K562 (cell line): ENCODE measurements around the gene PCK2. TPM values are rescaled to one million over a fixed set of nuclear protein-coding genes. Genes with fewer than 3 reads are reported as not detected.
A peak's percentile ranks its signal among the peaks of the same experiment; 100 is the strongest.

Experiments
- ARNT ChIP-seq, 2 experiments: fragments of 450-650 bp; IDR thresholded peaks; 2 replicates each; pipeline ENCODE4 v1.6.1; 2016; ENCODE audit warnings: mild to moderate bottlenecking in 1 of 2
- BHLHE40 ChIP-seq: IDR thresholded peaks from 2 replicates; pipeline ENCODE4 v1.6.1; 2011; ENCODE audit warnings: low read length, improper control_type of control experiment
- CHD2 ChIP-seq: IDR thresholded peaks from 2 replicates; pipeline ENCODE4 v1.6.1; 2011; ENCODE audit warnings: low read depth, low read length
- GTF2F1 ChIP-seq: IDR thresholded peaks from 2 replicates; pipeline ENCODE4 v1.6.1; 2011; ENCODE audit warnings: low read depth, low read length, improper control_type of control experiment
- HIVEP1 ChIP-seq: fragments of 250-450 bp; sonication (Bioruptor Pico); IDR thresholded peaks from 2 replicates; pipeline ENCODE4 v1.4.0; 2020; ENCODE audit warnings: mild to moderate bottlenecking
- KLF13 ChIP-seq: fragments of 450-650 bp; IDR thresholded peaks from 2 replicates; pipeline ENCODE4 v1.6.1; 2016; ENCODE audit warnings: missing genetic modification characterization, low read depth, mild to moderate bottlenecking, missing compliant biosample characterization, moderate library complexity, borderline replicate concordance
- LARP7 ChIP-seq: fragments of 450-650 bp; IDR thresholded peaks from 2 replicates; pipeline ENCODE4 v1.6.1; 2016
- MBD2 ChIP-seq: sonication (generic); IDR thresholded peaks from 2 replicates; pipeline ENCODE4 v1.6.1; 2016; ENCODE audit warnings: low read depth, borderline replicate concordance
- NCOA2 ChIP-seq, 2 experiments: fragments of 450-650 bp; IDR thresholded peaks; 2 replicates each; pipeline ENCODE4 v1.6.1; 2018; ENCODE audit warnings: mild to moderate bottlenecking in 2 of 2, moderate library complexity in 1 of 2; ENCODE audit not compliant: partially characterized antibody in 2 of 2
- NFATC3 ChIP-seq: fragments of 450-650 bp; IDR thresholded peaks from 2 replicates; pipeline ENCODE4 v1.6.1; 2017; ENCODE audit warnings: mild to moderate bottlenecking
- NFE2 ChIP-seq: IDR thresholded peaks from 2 replicates; pipeline ENCODE4 v1.6.1; 2014; ENCODE audit warnings: antibody characterized with exemption, low read depth
- POLR2AphosphoS2 ChIP-seq: IDR thresholded peaks from 2 replicates; pipeline ENCODE4 v1.6.1; 2012; ENCODE audit warnings: low read length, improper control_type of control experiment
- RBBP5 ChIP-seq: fragments of 200-600 bp; sonication (generic); IDR thresholded peaks from 2 replicates; pipeline ENCODE4 v1.6.1; 2012; ENCODE audit warnings: borderline replicate concordance, mild to moderate bottlenecking, low read length, control low read depth, inconsistent platforms; ENCODE audit not compliant: insufficient read depth, poor library complexity, severe bottlenecking
- RBM34 ChIP-seq: fragments of 200-400 bp; formaldehyde crosslinking; IDR thresholded peaks from 2 replicates; pipeline ENCODE4 v1.6.1; 2018; ENCODE audit warnings: low read length, borderline replicate concordance; ENCODE audit not compliant: insufficient read depth
- SAFB ChIP-seq: fragments of 200-400 bp; formaldehyde crosslinking; IDR thresholded peaks from 2 replicates; pipeline ENCODE4 v1.6.1; 2017; ENCODE audit warnings: low read depth, low read length, borderline replicate concordance
- TARDBP ChIP-seq: fragments of 450-650 bp; IDR thresholded peaks from 2 replicates; pipeline ENCODE4 v1.6.1; 2016
- TCF15 ChIP-seq: fragments of 250-450 bp; sonication (Bioruptor Pico); IDR thresholded peaks from 2 replicates; pipeline ENCODE4 v1.8.0; 2022; ENCODE audit warnings: moderate library complexity, mild to moderate bottlenecking, inconsistent platforms
- TCFL5 ChIP-seq: fragments of 250-450 bp; sonication (Bioruptor Pico); conservative IDR thresholded peaks from 2 replicates; pipeline ENCODE4 v1.6.1; 2021; ENCODE audit warnings: mild to moderate bottlenecking, moderate library complexity, matching md5 sums
- TRIM24 ChIP-seq, 2 experiments: fragments of 450-650 bp; IDR thresholded peaks; 2 replicates each; pipeline ENCODE4 v1.6.1; 2016
- VEZF1 ChIP-seq: fragments of 200-800 bp; sonication (Bioruptor generic); IDR thresholded peaks from 2 replicates; pipeline ENCODE4 v1.6.1; 2017; ENCODE audit warnings: missing genetic modification characterization, missing compliant biosample characterization
- ZC3H11A ChIP-seq: IDR thresholded peaks from 2 replicates; pipeline ENCODE4 v1.6.1; 2012; ENCODE audit warnings: low read depth, low read length, improper control_type of control experiment
- ZFP1 ChIP-seq: fragments of 450-650 bp; formaldehyde crosslinking; IDR thresholded peaks from 2 replicates; pipeline ENCODE4 v1.4.0; 2020; ENCODE audit warnings: mild to moderate bottlenecking, mixed read lengths
- ZNF217 ChIP-seq: sonication (generic); formaldehyde crosslinking; IDR thresholded peaks from 2 replicates; pipeline ENCODE4 v1.8.0; 2022; ENCODE audit warnings: mild to moderate bottlenecking, missing genetic modification reagents
- ZNF324 ChIP-seq: fragments of 250-450 bp; sonication (Bioruptor Pico); IDR thresholded peaks from 2 replicates; pipeline ENCODE4 v1.4.0; 2020; ENCODE audit warnings: mild to moderate bottlenecking
- ZNF431 ChIP-seq: sonication (generic); formaldehyde crosslinking; IDR thresholded peaks from 2 replicates; pipeline ENCODE4 v1.8.0; 2022; ENCODE audit warnings: mild to moderate bottlenecking, missing genetic modification reagents
- ZNF561 ChIP-seq: fragments of 450-650 bp; formaldehyde crosslinking; conservative IDR thresholded peaks from 2 replicates; pipeline ENCODE4 v1.4.0; 2020; ENCODE audit warnings: mild to moderate bottlenecking, moderate library complexity
- ZNF77 ChIP-seq: fragments of 250-450 bp; sonication (Bioruptor Pico); IDR thresholded peaks from 2 replicates; pipeline ENCODE4 v1.5.0; 2020
- polyA plus RNA-seq, 8 experiments: library from polyadenylated mRNA; depleted of rRNA in 4 of 8; stranded (reverse) in 5 of 8; unstranded in 3 of 8; fragments of >200 nt; fragmentation: Nextera tagmentation in 2 of 8; fragmentation: Illumina TruSeq in 1 of 8; extraction: Ambion mirVana in 2 of 8; extraction: Trizol in 1 of 8; gene quantifications; 2 replicates each; pipeline versions ENCODE4 v1.2.1 to v1.2.3, GENCODE V29; 2011 to 2014; ENCODE audit warnings: inconsistent platforms in 1 of 8, missing spikeins in 1 of 8
- total RNA-seq, 7 experiments: library from RNA; depleted of rRNA in 6 of 7; stranded (reverse); fragments of >200 nt in 6 of 7; fragmentation: Illumina TruSeq in 2 of 7; extraction: Trizol in 2 of 7; gene quantifications; 2 replicates each; pipeline versions ENCODE4 v1.2.1 to v1.2.3, GENCODE V29; 2011 to 2021; ENCODE audit warnings: low replicate concordance in 1 of 7
- TF ChIP-seq, protein P1 (sequence below): fragments of 450-650 bp; IDR thresholded peaks from 2 replicates; pipeline ENCODE4 v1.6.1; 2017; ENCODE audit warnings: mild to moderate bottlenecking, moderate library complexity
- TF ChIP-seq, protein P2 (sequence below): sonication (generic); formaldehyde crosslinking; IDR thresholded peaks from 2 replicates; pipeline ENCODE4 v1.9.0; 2022; ENCODE audit warnings: mild to moderate bottlenecking, missing genetic modification reagents

Gene PCK2
- total and polyA plus RNA-seq, 9 of the 15 experiments (the other 6 are each of a cell fraction or from before 2014, with no cell fraction given), result 3.3 to 60.9 (median 30.4) TPM

DNA sequence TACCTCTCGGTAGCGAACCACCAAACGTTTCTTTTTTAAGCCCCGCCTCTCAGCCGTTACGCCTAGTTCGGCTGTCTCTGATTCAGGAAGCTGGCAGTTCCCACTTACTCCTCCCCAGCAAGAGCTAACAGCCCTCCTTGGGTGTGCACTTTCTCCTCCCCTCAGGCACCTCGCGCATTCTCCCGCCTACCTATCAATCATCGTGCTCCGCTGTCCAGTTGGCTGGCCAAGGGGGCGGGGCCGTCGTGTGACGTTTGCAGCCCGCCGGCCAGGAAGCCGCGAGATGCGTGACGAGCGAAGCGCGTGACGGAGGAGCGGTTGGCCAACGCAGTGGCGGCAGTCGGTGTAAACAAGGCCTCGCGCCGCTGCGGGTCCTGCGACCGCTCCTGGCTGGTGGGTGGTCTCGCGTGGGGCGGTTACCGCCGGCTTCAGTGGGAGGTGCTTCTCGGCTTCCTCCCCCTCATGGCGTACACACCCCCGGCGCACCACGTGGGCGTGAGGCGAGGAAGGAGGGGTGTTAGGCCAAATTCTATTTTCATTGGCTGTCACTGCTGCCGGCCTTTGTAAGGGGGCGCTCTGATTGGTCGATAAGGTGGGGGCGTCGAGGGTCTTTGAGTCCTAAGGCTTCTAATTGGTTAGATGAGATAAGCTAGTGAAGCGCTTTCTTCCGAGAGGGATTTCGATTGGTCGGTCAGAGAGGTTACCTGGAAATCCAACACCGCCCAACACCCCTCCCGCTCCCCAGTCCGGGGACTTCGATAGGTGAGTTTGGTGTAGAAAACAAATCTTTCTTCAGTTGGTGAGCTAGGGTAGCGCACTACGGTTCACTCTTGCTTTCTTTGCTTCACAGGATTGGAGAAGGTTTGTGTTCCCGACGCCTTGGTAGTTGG, 20.7 kb downstream of the PCK2 start, which contains the start of the genes DCAF11 and NRL (continued):
- TF ChIP-seq SAFB (peak; percentile 91), NCOA2 (IDR thresholded peaks at IDR 0.05; ENCODE audit: partially characterized antibody in 2 of 2) (no peak), RBBP5 (peak; percentile 61), ZC3H11A (no peak), RBM34 (no peak), NFE2 (no peak), TRIM24 (IDR thresholded peaks at IDR 0.05) (no peak), VEZF1 (CRISPR knock-in tag) (peak; percentile 92), ZNF431 (CRISPR knock-in tag) (no peak), ZFP1 (CRISPR knock-in tag) (no peak), HIVEP1 (CRISPR knock-in tag) (no peak), NFATC3 (no peak), ZNF561 (CRISPR knock-in tag) (no peak), BHLHE40 (peak; percentile 34), KLF13 (tag) (peak; percentile 91), POLR2AphosphoS2 (no peak), ARNT (IDR thresholded peaks at IDR 0.05) (0 out of 4 replicates have a peak, but pooled peaks of 1 of the 2 experiments have one; percentile 10), LARP7 (no peak), ZNF77 (CRISPR knock-in tag) (no peak), ZNF324 (CRISPR knock-in tag) (no peak), TARDBP (peak; percentile 70; the same call in 1 of the 2 replicates), ZNF217 (no peak), CHD2 (peak; percentile 95), TCFL5 (no peak), GTF2F1 (no peak), MBD2 (peak; percentile 96), TCF15 (CRISPR knock-in tag) (no peak)
- TF ChIP-seq, protein P1, sequence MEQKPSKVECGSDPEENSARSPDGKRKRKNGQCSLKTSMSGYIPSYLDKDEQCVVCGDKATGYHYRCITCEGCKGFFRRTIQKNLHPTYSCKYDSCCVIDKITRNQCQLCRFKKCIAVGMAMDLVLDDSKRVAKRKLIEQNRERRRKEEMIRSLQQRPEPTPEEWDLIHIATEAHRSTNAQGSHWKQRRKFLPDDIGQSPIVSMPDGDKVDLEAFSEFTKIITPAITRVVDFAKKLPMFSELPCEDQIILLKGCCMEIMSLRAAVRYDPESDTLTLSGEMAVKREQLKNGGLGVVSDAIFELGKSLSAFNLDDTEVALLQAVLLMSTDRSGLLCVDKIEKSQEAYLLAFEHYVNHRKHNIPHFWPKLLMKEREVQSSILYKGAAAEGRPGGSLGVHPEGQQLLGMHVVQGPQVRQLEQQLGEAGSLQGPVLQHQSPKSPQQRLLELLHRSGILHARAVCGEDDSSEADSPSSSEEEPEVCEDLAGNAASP, result no peak
- TF ChIP-seq, protein P2, sequence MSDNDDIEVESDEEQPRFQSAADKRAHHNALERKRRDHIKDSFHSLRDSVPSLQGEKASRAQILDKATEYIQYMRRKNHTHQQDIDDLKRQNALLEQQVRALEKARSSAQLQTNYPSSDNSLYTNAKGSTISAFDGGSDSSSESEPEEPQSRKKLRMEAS (CRISPR knock-in tag), result peak; percentile 97
